HCT116 (cell line): ENCODE measurements around the gene PHB1. TPM values are rescaled to one million over a fixed set of nuclear protein-coding genes. Genes with fewer than 3 reads are reported as not detected.

ENCODE experiments used
- ATAC-seq: fragments of 200-7000 bp; cut with Tn5 transposase; 2 replicates; pipeline ENCODE4 v1.9.1; 2020; ENCODE audit warnings: mild to moderate bottlenecking, moderate library complexity
- BruUV-seq: library from RNA; stranded (reverse); fragments of 400-500 nt; replicated peaks from 2 replicates; lab custom pipeline; 2021; lab: Mats Ljungman, UMichigan
- CTCF ChIA-PET: fragments of 300-600 bp; sonication (Branson Sonifier 250); formaldehyde crosslinking; loops from one replicate; lab custom pipeline; 2021; ENCODE audit warnings: antibody characterized with exemption; lab: Charles Lee
- POLR2A ChIA-PET: fragments of 300-600, 350-600 bp; sonication (Branson Sonifier 250); formaldehyde crosslinking; loops from one replicate; lab custom pipeline; 2021; ENCODE audit warnings: antibody characterized with exemption; lab: Charles Lee
- RAD21 ChIA-PET, 2 experiments: fragments of 300-600 bp; sonication (Branson Sonifier 250); formaldehyde crosslinking; loops; one replicate each; lab custom pipeline; 2023; ENCODE audit warnings: low total read pairs in 2 of 2; ENCODE audit not compliant: uncharacterized antibody in 2 of 2, unreplicated experiment in 2 of 2, low non-redundant PET in 1 of 2; lab: Charles Lee
- DNase-seq: peaks from one replicate; pipeline ENCODE4 v3.0.0-alpha.2; 2010; ENCODE audit warnings: low read depth, low spot score
- H2AFZ ChIP-seq: fragments of 200-600 bp; shearing (Covaris generic), sonication (generic); 2 replicates; pipeline ENCODE4 v1.6.1; 2017; ENCODE audit warnings: low read depth, mixed run types, mixed read lengths, antibody characterized with exemption, low read length; ENCODE audit not compliant: poor library complexity, severe bottlenecking
- H3K27ac ChIP-seq: 2 replicates; pipeline ENCODE4 v1.5.1; 2012; ENCODE audit warnings: low read depth, low read length
- H3K27me3 ChIP-seq: fragments of 200-600 bp; sonication (generic); 2 replicates; pipeline ENCODE4 v1.6.1; 2016; ENCODE audit warnings: mixed run types, low read length, mixed read lengths; ENCODE audit not compliant: insufficient read depth
- H3K36me3 ChIP-seq, 2 experiments: fragments of 200-500 bp in 1 of 2; fragments of 200-600 bp in 1 of 2; sonication (Bioruptor generic) in 1 of 2; sonication (generic) in 1 of 2; 2 replicates each; pipeline versions ENCODE4 v1.5.1 to v1.6.1; 2014 to 2016; ENCODE audit warnings: low read length in 2 of 2, inconsistent platforms in 1 of 2, mixed read lengths in 1 of 2, mixed run types in 1 of 2; ENCODE audit not compliant: insufficient read depth in 2 of 2, control insufficient read depth in 1 of 2
- H3K4me1 ChIP-seq, 2 experiments: fragments of 200-600 bp in 1 of 2; sonication (generic) in 1 of 2; 2 replicates each; pipeline versions ENCODE4 v1.5.1 to v1.6.1; 2012 to 2017; ENCODE audit warnings: low read length in 2 of 2, inconsistent platforms in 1 of 2, mild to moderate bottlenecking in 1 of 2, mixed read lengths in 1 of 2, mixed run types in 1 of 2, moderate library complexity in 1 of 2; ENCODE audit not compliant: insufficient read depth in 2 of 2, control insufficient read depth in 1 of 2
- H3K4me2 ChIP-seq: fragments of 200-600 bp; sonication (generic); 2 replicates; pipeline ENCODE4 v1.6.1; 2017; ENCODE audit warnings: mixed run types, low read length, mixed read lengths
- H3K4me3 ChIP-seq, 2 experiments: fragments of 200-600 bp in 1 of 2; sonication (generic) in 1 of 2; replicated peaks in 1 of 2; 2 replicates each; pipeline ENCODE4 v1.5.1; 2011 to 2016; ENCODE audit warnings: low read length in 2 of 2, control low read depth in 1 of 2, low read depth in 1 of 2, mild to moderate bottlenecking in 1 of 2, mixed read lengths in 1 of 2, mixed run types in 1 of 2
- H3K79me2 ChIP-seq: fragments of 200-600 bp; sonication (generic); 2 replicates; pipeline ENCODE4 v1.6.1; 2017; ENCODE audit warnings: mild to moderate bottlenecking, mixed run types, low read length, moderate library complexity, mixed read lengths; ENCODE audit not compliant: insufficient read depth
- H3K9ac ChIP-seq: fragments of 200-600 bp; sonication (generic); 2 replicates; pipeline ENCODE4 v1.6.1; 2016; ENCODE audit warnings: low read length, mixed read lengths
- H3K9me2 ChIP-seq: fragments of 200-600 bp; sonication (generic), shearing (Covaris generic); 2 replicates; pipeline ENCODE4 v1.6.1; 2017; ENCODE audit warnings: mixed run types, mild to moderate bottlenecking, moderate library complexity; ENCODE audit not compliant: insufficient read depth
- H3K9me3 ChIP-seq, 2 experiments: fragments of 200-500 bp in 1 of 2; fragments of 200-600 bp in 1 of 2; sonication (Bioruptor generic) in 1 of 2; sonication (generic) in 1 of 2; 2 replicates each; pipeline ENCODE4 v1.6.1; 2014 to 2017; ENCODE audit warnings: low read length in 2 of 2, mixed read lengths in 2 of 2, inconsistent platforms in 1 of 2, low read depth in 1 of 2, mild to moderate bottlenecking in 1 of 2, mixed run types in 1 of 2, moderate library complexity in 1 of 2; ENCODE audit not compliant: control insufficient read depth in 1 of 2, insufficient read depth in 1 of 2
- H4K20me1 ChIP-seq: fragments of 200-600 bp; sonication (generic), shearing (Covaris generic); 2 replicates; pipeline ENCODE4 v1.6.1; 2017; ENCODE audit warnings: mixed run types, mild to moderate bottlenecking, moderate library complexity; ENCODE audit not compliant: insufficient read depth
- CBX3 ChIP-seq: IDR thresholded peaks from 2 replicates; pipeline ENCODE4 v1.6.1; 2012; ENCODE audit warnings: low read depth
- CTCF ChIP-seq, 3 experiments: fragments of 200-600 bp in 1 of 3; sonication (generic) in 1 of 3; IDR thresholded peaks in 2 of 3; conservative IDR thresholded peaks in 1 of 3; 2 replicates each; pipeline ENCODE4 v1.5.1; 2012 to 2017; ENCODE audit warnings: low read depth in 2 of 3, low read length in 2 of 3, antibody characterized with exemption in 1 of 3, borderline replicate concordance in 1 of 3, control low read depth in 1 of 3, mild to moderate bottlenecking in 1 of 3, mixed read lengths in 1 of 3, mixed run types in 1 of 3, moderate library complexity in 1 of 3; ENCODE audit not compliant: insufficient read depth in 1 of 3
- ELF1 ChIP-seq: IDR thresholded peaks from 2 replicates; pipeline ENCODE4 v1.6.1; 2012; ENCODE audit warnings: low read depth, borderline replicate concordance
- EZH2phosphoT487 ChIP-seq: fragments of 200-600 bp; IDR thresholded peaks from 2 replicates; pipeline ENCODE4 v1.6.1; 2018; ENCODE audit warnings: antibody characterized with exemption, borderline replicate concordance
- FOSL1 ChIP-seq: IDR thresholded peaks from 2 replicates; pipeline ENCODE4 v1.6.1; 2012; ENCODE audit warnings: low read depth
- POLR2A ChIP-seq: IDR thresholded peaks from 2 replicates; pipeline ENCODE4 v1.7.0; 2011; ENCODE audit warnings: borderline replicate concordance; ENCODE audit not compliant: insufficient read depth, insufficient read length; ENCODE audit errors: extremely low read depth
- REST ChIP-seq: IDR thresholded peaks from 2 replicates; pipeline ENCODE4 v1.6.1; 2012; ENCODE audit warnings: low read depth
- SIN3A ChIP-seq: IDR thresholded peaks from 2 replicates; pipeline ENCODE4 v1.6.1; 2012; ENCODE audit warnings: low read depth
- YY1 ChIP-seq: IDR thresholded peaks from 2 replicates; pipeline ENCODE4 v1.6.1; 2011; ENCODE audit warnings: low read length, low read depth, moderate library complexity, mild to moderate bottlenecking; ENCODE audit not compliant: insufficient replicate concordance; ENCODE audit errors: extremely low read depth
- ZBTB33 ChIP-seq: IDR thresholded peaks from 2 replicates; pipeline ENCODE4 v1.6.1; 2011; ENCODE audit warnings: mild to moderate bottlenecking, low read length, moderate library complexity; ENCODE audit not compliant: insufficient replicate concordance; ENCODE audit errors: extremely low read depth
- ZNF274 ChIP-seq: fragments of 200-500 bp; sonication (Bioruptor generic); IDR thresholded peaks from 2 replicates; pipeline ENCODE4 v1.6.1; 2014; ENCODE audit warnings: mild to moderate bottlenecking, low read depth, low read length, inconsistent platforms
- intact Hi-C: fragments of 100-400 bp; cut with micrococcal nuclease; formaldehyde crosslinking; loops from 2 replicates; pipeline ENCODE4 v1.10.0; 2022
- total RNA-seq: library from RNA; stranded (reverse); gene quantifications from one replicate; pipeline ENCODE4 v1.2.1, GENCODE V29; 2021; ENCODE audit not compliant: unreplicated experiment

Gene PHB1
- total RNA-seq, 1 experiment from 2014 or later, result 534 TPM

GRCh38 chr17:49450735-49451134 lies 36.1 kb upstream of the PHB1 start:
- no peaks in the 10 kb centered on the region for H4K20me1 ChIP-seq
- TF ChIP-seq REST (no peak), CTCF (IDR thresholded peaks at IDR 0.05 in 2 of 3, conservative IDR thresholded peaks at IDR 0.05 in 1 of 3; ENCODE audit: borderline replicate concordance in 1 of 3, insufficient read depth in 1 of 3, low read depth in 2 of 3, low read length in 2 of 3) (no peak), ELF1 (no peak), SIN3A (no peak), YY1 (no peak), ZBTB33 (no peak), CBX3 (no peak), ZNF274 (no peak), EZH2phosphoT487 (no peak), FOSL1 (no peak), POLR2A (no peak)
- TF ChIP-seq, all 23 proteins: peak for 0
- Histone ChIP-seq H3K27ac (no peak overlapping the region), H2AFZ (no peak overlapping the region), H3K4me1 (peaks cover 5 to 20% of the 10 kb centered on the region in 2 experiments; a peak in 3 of 4 replicates), H3K9ac (no peak overlapping the region), H3K36me3 (no peaks in the 10 kb centered on the region), H3K4me3 (no peak overlapping the region), H3K27me3 (0 out of 2 replicates have a peak, but pooled peaks cover 6% of the 10 kb centered on the region), H3K79me2 (no peaks in the 10 kb centered on the region), H3K9me2 (no peaks in the 10 kb centered on the region), H3K9me3 (no peaks in the 10 kb centered on the region), H3K4me2 (no peak overlapping the region)
- RAD21 ChIA-PET, result no interaction called here
- POLR2A ChIA-PET, result no interaction called here
- ATAC-seq (no peak), DNase-seq (no peak)
- CTCF ChIA-PET, result no interaction called here
- intact Hi-C loops, result no loop called here
- no TSS peak for BruUV-seq
